Left lobe of liver (tissue), 2 donors: ENCODE measurements around the gene FGD1. TPM values are rescaled to one million over a fixed set of nuclear protein-coding genes. Genes with fewer than 3 reads are reported as not detected.
"Not testable (repeated sequence)": the region's sequence is repeated elsewhere in the genome, so short reads cannot be mapped to it uniquely, and the experiment has no call there.

ENCODE experiments used
- ATAC-seq: fragments of 200-7000 bp; cut with Tn5 transposase; one replicate; pipeline ENCODE4 v1.9.1; 2020; ENCODE audit warnings: mild to moderate bottlenecking, moderate library complexity
- DNase-seq: peaks from one replicate; pipeline ENCODE4 v3.0.0-alpha.2; 2020; ENCODE audit warnings: low spot score
- total RNA-seq: library from RNA; stranded (reverse); gene quantifications from one replicate; pipeline ENCODE4 v1.2.1, GENCODE V29; 2021
- donor health status: DM: no; HTN: no; CAD: no; lungs with moderate emphysema.
- donor health status: DM: no; HTN: yes; CAD: no.

FGD1 gene
- total RNA-seq, result 1.1 TPM

DNA sequence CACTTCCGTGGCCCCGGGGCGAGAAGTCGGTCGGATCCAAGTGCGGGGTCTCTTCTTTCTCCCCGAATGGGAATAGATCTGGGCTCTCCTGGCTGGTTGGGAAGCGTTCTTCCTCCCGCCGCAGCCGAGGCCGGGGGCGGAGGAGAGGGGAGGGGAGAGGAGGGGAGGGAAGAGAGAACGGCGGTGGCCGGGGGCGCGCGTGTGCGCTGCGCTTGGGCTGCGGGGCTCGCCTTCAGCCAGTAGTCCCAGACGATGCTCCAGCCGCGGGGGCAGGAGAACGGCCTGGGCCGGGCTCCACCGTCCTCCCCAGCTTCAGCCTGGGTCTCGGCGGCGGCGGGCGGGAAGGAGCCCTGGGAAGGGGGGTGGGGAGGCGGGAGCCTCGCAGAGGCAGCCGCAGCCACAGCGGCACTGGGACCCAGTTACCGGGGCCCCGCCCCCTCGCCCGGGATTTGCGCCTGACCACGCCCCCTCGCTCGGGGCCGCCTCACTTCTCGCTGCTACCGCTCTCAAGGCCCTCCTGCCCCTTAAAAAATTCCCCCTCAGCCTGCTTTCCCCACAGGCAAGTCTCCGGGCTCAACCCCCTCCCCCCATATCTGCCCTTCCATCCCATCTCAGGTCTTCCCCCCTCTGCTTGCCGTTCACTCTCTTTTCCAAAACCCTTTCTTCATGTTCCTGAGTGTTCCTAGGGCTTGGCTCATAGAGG is at the start of gene FGD1:
FGD1 (minus strand) TSS at position 421 of the 703 bp plus-strand sequence. CDS start 802 bp downstream, outside the sequence.
- DNase-seq, result peak; percentile 69
- ATAC-seq, result peak; percentile 96

DNA sequence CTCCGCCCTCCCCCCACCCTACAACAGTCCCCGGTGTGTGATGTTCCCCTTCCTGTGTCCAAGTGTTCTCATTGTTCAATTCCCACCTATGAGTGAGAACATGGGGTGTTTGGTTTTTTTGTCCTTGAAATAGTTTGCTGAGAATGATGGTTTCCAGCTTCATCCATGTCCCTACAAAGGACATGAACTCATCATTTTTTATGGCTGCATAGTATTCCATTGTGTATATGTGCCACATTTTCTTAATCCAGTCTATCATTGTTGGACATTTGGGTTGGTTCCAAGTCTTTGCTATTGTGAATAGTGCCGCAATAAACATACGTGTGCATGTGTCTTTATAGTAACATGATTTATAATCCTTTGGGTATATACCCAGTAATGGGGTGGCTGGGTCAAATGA is 46.2 kb upstream of the FGD1 start:
- not testable (repeated sequence) for DNase-seq, ATAC-seq

GRCh38 chrX:54540289-54540688 is 44.3 kb upstream of the FGD1 start:
- ATAC-seq, result no peak
- DNase-seq, result no peak

GRCh38 chrX:54534271-54534670 is 38.2 kb upstream of the FGD1 start:
- no peak for ATAC-seq

DNA sequence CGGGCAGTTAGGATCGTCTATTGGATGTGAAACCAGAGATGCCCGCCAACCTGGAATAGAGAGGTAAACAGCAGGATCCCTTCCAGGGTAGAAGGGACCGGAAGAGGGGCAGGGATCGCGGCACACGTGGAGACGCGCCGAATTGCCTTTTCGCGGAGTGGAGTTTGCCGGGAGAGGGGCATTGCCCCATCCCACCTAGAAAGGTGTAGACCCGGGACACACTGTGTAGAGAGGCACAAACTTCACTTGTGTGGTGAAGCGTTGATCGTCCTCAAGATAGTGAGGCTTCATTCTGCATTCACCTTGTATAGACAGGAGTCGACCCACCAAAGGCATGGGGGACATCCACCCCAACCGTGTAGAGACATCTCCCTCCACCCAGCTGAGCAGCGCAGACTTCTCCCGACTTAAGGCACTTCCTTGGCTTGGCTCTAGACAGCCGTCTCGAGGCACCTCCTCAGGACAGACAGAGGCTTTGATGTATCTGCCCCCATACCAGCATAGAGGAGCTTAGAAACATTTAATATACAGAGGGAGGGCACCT is 34.4 kb upstream of the FGD1 start:
- no peak for DNase-seq
- peak; percentile 60 for ATAC-seq

More at GRCh38 chrX:54534271-54534670, 38.2 kb upstream of the FGD1 start:
- DNase-seq, result no peak

- peak; percentile 85 for DNase-seq
- peak; percentile 97 for ATAC-seq
Observed at GRCh38 chrX:54529552-54530356, 33.7 kb upstream of the FGD1 start, which contains the start of gene GNL3L. Gene GNL3L, plus strand, starts transcription at chrX:54530219. Its CDS starts 2,348 bp downstream, at chrX:54532567.

GRCh38 chrX:54529151-54529550 is 33.1 kb upstream of the FGD1 start:
- no peak for DNase-seq
- no peak for ATAC-seq

- ATAC-seq, result no peak
- DNase-seq, result no peak
Observed at GRCh38 chrX:54509400-54509799, 13.4 kb upstream of the FGD1 start.

DNA sequence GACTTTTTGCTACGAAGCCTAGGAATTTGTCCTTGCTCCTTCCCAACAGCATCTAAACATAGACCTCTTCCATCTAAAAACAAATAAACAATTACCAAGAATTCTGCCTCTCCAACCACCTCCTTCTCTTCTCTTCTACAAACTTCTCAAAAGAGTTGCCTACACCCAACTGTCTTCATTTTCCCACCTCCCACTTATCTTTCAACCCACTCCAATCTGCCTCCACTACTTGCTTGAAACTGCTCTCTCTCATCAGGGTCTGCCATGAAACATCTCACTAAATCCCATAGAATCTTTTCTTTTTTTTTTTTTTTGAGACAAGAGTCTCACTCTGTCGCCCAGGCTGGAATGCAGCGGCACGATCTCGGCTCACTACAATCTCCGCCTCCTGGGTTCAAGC is 902 bp upstream of the FGD1 start:
- DNase-seq (no peak), ATAC-seq (no peak)

- DNase-seq, result no peak
- ATAC-seq, result no peak
Observed at GRCh38 chrX:54496517-54496852, 451 bp upstream of the FGD1 start.

- DNase-seq (no peak), ATAC-seq (peak; percentile 61)
Observed at GRCh38 chrX:54494989-54495813, 833 bp downstream of the FGD1 start.

DNA sequence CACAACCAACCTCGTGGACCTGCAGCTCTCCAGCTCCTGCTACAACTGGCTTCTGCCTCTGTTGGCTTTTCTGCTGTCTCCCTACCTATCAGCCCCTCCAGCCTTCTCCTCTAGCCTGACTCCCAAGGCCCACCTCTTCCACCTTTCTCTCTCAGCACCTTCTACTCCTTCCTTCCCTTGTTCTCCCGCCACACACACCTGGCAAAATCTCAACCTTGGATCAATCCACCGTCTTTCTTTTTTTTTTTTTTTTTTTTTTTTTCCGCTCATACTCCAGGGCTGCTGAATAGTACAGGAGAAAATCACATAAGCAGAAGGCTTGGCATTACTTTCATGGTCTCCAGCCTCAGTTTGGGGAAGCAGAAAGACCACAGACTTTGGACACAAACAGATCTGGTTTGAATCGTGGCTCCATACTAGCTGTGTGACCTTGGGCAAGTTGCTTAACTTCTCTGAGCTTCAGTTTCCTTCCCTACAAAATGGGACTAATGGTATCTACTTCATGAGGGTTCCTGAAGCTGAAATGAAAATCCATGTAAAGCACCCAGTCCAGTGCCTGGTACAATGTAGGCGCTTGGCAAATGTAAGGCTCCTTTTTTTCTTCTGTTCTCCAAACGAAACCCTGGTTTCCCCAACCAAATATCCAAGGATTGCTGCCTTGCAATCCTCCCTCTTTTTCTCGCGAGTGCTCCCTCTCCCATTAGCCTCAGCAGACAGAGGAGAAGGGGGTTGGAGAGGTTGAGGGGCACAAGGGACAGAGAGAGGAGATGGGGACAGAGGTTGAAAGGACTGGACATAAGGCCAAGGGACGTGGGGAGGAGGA is 1.7 kb downstream of the FGD1 start:
- ATAC-seq, result no peak
- no peak for DNase-seq

DNA sequence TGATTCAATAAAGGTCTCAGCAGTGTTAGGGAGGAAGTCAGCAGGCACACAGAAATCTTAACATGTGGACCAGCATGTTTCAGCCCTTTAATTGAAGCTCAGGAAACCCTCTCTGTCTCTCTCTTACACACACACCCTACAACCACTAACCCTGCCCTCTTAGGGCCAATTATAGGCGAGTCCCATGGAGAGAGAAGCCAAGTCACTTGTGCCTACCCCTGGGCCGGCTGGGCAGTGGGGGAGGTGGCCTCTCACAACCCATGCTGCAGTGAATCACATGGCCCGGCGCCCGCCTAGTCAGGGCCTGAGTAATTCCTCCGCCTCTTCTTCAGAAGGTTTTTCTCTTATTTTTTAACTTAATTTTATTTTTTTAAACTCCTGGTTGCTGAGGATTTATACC is 3.7 kb downstream of the FGD1 start:
- no peak for ATAC-seq
- DNase-seq, result no peak

- not testable (repeated sequence) for ATAC-seq
Observed at GRCh38 chrX:54489819-54490218, 6.2 kb downstream of the FGD1 start.

DNA sequence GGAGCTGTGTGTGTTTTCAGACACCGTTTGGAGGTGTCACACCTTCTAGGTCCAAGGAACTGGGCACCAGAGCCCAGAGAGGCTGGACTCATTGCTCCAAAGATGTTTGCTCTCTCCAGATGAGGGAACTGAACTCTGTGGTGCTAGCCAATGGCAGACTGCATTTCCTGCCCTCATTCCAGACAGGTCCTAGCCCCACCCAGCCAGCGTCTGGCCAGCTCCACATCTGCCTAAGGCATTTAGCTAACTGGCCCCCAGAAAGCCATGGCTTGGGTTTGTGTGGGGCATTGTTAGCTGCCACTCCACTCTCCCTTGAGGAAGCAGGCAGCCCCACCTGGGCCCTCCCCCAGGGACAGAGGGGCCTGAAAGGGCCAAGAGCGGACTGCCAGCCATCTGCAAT is 11.4 kb downstream of the FGD1 start:
- ATAC-seq, result no peak
- DNase-seq, result no peak

More at GRCh38 chrX:54489819-54490218, 6.2 kb downstream of the FGD1 start:
- DNase-seq, result not testable (repeated sequence)

DNA sequence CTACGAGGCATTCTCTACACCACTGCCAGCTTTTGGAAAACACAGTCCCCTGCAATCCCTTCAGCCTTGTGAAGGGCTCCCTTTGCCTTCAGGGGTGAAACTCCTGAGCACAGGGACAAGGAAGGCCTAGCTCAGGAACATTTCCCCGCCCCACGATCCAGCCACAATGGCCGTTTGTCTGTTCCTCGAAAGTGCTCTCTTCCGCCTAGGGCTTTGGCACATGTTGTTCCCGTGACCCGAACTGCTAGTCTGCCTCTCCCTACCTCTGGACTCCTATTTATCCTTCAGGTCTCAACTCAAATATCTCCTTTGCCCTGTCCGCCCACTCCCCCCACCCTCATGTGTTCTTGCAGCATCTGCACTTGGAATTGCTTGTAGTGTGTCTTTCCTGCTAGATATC is 12.1 kb downstream of the FGD1 start:
- DNase-seq, result no peak
- ATAC-seq, result no peak

DNA sequence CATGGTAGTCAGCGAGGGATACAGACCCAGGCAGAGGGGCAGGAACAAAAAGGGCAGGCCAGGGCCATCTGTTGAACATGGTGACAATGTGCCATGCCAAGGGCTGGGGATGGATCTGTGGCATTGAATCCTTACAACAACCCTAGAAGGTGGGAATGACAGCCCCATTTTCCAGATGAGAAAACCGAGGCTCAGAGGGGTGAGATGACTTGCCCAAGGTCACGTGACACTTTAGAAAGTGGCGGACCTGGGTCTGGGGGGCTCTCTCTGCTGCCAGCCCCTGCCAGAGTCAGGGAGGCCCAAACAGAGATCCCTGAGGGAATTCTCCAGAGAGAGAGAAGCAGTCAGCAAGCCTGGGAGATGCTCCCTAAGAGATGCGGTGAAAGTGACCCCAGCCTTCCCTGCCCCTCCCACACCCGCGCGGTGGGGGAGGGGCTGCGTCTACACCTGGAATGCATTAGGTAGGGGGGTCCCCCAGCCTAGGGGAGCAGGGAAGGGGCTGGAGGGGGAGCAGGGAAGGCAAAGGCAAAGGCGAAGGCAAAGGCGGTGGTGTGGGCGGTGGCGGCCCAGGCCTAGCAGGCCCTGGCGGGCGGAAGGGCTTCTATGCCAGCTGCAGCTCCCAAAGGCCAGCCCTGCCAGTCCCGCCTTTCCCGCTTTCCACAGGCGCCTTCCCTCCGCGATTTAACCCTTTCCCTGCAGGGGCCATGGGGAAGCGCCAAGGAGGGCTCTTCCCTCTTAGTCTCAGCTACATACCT is 13.0 kb downstream of the FGD1 start:
- DNase-seq (no peak), ATAC-seq (no peak)

DNA sequence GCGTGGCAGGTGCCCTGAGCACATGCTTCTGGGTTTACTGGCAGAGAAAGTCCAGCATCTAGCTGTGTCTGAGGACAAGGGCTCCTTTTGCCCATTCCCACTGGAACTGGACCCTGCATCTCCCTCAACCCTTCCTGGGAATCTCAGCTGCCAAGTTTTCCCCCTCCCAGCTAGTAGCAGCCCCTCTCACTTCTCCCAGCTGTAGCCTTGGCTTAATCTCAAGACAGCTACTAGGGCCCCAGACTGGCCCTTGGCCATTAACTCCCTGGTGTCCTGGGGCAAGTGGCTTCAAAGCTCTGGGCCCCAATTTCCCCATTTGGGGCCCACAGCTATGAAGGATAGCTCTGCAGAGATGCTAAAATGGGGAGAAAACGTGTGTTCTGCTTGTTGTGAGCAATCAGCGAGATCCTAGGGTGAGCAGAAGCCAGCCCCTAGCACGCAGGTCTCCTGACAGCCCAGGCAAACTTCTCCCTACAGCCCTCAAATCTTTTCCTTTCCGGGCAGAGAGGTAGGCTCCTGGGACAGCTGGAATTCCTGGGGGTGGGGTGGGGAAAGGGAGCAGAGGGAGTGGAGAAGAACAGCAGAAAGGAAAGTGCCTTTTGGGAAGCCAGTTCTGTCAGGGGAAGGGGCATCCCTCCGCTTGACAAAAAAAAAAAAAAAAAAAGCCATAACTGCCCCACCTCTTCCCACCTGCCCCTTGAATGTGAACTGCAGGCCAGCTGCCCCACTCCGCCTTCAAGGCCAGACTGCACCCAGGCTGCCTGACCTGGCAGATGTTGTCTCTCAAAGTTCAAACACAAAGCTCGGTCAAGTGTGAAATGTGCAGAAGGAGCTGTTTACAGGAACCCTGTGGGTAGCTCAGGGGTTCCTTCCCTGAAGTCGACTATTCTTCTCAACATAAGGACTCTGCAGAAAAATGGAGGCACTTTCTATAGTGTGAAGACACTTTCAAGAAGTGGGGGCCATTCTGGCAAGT is 16.6 kb downstream of the FGD1 start:
- DNase-seq, result no peak
- ATAC-seq, result no peak
